Activated naive CD4-positive, alpha-beta T cell treated with anti-CD3 and anti-CD28 coated beads, Interleukin-2, amount 50 U/mL, for 16 hours (primary cell): ENCODE data around the gene IDE.
"Not testable (repeated sequence)": the region's sequence is repeated elsewhere in the genome, so short reads cannot be mapped to it uniquely, and the experiment has no call there.

ENCODE experiments used
- DNase-seq: peaks from one replicate; pipeline ENCODE4 v3.0.0-alpha.2; 2020

Gene IDE

DNA sequence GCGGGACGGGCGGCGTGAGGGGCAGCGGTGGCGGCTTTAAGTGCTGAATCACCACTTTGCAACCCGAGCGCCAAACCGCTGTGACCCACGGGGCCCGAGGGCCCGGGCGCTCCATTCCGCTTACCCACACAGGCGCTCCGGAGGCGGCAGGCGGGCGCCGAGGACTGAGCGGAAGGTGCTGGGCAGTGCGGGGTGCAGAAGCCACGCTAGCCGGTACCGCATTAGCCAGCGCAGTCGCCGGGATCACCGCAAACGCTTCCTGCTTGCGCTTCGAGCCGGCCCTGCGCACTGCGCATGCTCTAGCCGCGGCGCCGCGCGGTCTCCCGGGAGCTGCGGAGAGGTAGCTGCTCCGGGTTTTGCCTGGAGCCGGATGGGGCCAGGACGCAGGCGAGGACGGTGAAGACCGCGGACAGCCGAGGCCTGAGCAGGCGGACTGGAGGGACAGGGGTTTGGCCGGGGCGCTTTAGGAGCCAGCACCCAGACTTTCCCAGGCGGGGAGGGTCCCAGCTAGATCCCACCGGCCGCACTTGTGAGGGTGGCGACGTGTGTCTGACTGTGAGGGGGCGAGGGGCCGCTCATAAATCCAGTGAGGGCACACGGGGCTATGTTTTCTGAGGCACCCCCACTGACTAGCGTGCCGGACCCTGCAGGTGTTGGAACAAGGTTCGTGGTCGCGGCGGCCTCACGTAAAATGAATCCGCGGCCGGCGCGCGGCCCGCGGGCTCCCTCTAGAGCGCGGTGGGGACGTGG is at the start of gene IDE:
TSS of gene IDE (minus strand) at position 296 of the 750 bp plus-strand sequence. CDS start at position 222, 74 bp downstream.
- DNase-seq: peak; percentile 84

DNA sequence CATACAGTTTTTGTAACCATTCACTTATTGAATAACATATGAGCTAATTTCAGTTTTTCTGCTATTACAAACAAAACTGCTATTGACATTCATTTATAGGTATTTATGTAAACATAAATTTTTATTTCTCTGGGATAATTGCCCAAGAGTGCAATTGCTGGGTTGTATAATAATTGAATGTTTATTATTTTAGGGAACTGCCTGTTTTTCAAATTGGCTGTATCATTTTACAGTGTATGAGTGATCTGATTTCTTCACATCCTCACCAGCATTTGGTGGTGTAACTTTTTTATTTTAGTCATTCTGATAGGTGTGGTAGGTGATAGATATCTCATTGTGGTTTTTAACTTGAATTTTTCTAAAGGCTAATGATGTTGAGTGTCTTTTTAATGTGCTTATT is 45.5 kb upstream of the IDE start:
- no peak for DNase-seq

DNA sequence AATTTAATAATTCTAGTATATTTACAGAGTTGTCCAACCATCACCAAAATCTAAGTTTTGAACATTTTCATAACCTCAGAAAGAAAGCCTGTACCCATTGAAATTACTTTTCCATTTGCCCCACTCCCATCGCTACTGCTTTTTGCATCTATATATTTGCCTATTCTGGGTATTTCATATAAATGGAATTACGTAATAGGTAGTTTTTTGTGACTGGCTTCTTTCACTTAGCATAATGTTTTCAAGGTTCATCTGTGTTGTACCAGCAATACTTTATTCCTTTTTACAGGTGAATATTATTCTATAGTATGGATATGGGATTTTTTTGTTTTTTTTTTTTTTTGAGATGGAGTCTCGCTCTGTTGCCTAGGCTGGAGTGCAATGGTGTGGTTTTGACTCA is 41.6 kb upstream of the IDE start:
- DNase-seq: no peak

DNA sequence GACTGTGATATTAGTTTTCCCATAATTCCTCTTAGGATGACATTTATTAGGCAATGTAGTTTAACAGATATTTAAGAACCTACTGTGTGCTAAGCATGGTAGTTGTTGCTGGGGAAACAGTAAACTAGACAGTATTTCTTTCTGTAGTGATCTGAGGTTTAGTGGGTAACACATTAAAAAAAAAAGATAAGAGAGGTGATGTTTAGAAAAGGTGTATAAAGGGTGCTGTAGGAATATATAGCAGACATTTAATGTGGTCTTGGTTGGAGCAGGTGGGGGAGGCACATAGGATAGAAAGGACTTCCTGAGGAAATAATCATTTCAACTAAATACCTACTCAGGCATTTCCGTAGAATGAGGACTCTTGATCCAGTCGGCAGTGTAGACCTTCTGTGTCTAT is 30.9 kb upstream of the IDE start:
- DNase-seq: no peak

- no peak for DNase-seq
Measured at GRCh38 chr10:92598321-92598720, 24.4 kb upstream of the IDE start.

GRCh38 chr10:92595505-92595904 is 21.6 kb upstream of the IDE start:
- no peak for DNase-seq

- no peak for DNase-seq
Measured at GRCh38 chr10:92593619-92594588, 20.0 kb upstream of the IDE start.

DNA sequence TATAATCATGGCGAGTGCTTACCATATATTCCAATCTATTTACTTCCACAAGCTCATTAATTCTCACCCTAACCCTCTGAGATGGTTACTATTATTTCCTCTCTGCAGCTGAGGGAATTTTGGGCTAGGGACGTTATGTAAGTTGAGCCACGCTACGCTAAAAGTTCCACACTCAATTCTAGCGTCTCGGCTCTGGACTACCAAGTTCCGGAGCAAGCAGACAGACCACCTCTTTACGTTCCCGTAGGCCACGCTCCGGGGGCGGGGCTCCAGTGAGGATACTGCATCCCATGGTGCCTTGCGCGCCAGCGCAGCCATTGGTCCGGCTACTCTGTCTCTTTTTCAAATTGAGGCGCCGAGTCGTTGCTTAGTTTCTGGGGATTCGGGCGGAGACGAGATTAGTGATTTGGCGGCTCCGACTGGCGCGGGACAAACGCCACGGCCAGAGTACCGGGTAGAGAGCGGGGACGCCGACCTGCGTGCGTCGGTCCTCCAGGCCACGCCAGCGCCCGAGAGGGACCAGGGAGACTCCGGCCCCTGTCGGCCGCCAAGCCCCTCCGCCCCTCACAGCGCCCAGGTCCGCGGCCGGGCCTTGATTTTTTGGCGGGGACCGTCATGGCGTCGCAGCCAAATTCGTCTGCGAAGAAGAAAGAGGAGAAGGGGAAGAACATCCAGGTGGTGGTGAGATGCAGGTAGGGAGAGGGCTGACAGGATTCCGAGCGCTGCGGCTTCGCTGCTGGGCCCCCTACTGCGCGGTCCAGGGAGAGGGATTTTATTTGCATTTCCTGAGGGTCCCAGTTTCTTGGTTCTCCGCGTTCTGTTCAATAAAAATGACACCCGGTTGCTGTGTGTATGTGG is 19.1 kb upstream of the IDE start, which contains the start of gene KIF11:
TSS of gene KIF11 (plus strand) at position 370 of the 858 bp plus-strand sequence. CDS start at position 616, 246 bp downstream.
- DNase-seq: peak; percentile 97

DNA sequence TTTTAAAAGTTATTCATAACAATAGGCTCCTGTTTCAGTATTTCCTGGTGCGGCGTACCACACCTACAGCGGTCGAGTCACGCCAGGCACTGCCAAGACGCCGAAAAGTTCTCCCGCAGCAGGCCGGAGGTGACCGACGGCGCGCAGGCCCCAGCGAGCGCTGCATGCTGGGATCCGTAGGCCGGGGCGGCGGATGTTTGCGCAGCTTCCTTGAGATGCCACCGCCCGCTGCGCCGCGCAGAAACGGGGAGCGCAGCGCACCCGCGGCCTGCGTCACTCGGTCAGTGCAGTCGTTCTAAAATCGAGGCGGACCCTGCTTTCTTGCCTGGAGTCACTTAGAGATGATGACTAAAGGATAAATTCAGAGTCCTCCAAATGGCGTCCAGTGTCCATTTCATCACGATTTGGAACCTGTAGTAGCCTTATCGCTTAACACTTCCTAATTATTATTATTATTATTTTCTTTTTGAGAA is 17.7 kb upstream of the IDE start:
- DNase-seq: peak; percentile 88

GRCh38 chr10:92590623-92591549 is 17.0 kb upstream of the IDE start:
- no peak for DNase-seq

GRCh38 chr10:92582347-92582746 is 8.5 kb upstream of the IDE start:
- DNase-seq: not testable (repeated sequence)

DNA sequence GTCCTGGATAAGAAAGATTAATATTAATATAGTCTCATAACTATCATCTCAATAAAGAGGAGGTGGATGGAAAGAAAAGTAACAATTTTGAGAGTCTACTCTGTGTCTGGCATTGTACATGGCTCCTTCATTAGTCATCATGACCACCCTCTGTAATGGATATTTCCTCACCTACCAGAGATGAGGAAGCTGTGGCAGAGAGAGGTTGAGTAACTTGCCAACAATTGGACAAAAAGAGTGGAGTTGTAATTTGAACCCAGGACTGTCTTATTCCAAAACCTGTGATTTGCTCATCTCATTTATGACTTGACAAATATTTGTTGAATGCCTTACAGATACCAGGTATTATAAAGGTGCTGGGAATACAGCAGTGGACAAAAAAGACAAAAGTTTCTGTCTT is 2.1 kb upstream of the IDE start:
- DNase-seq: no peak

DNA sequence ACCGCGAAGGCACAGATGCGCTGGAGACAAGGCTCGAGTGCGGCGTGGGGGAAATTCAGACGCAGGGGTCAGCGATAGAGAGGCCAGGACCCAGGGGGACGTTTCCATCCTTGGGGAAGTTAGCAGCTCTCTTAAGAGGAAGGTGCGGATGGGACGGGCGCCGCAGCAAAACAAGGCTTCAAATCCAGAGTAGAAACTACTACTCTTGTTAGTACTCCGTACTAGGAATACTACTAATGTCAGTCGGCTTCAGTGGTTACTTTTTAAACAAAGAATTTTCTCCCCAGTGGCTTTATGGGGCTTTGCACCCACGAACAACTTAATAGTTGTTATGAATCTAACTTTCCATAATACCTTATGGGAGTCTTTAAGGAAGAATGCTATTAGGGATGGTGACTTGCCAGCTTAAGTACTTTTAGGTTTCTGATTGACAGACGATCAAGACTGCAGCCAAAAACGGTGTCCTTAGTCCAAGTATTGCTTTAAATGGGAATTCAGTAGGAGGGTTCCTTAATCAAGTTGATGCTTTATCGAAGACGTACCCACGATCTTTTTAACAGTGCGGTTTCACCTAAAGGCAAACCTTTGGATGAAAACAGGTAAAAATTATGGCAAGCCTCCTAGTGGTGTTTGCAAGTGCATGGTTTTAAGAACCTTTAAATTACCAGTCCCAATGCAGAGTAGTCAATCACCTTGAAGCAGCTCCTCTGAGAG is 812 bp upstream of the IDE start:
- DNase-seq: no peak

DNA sequence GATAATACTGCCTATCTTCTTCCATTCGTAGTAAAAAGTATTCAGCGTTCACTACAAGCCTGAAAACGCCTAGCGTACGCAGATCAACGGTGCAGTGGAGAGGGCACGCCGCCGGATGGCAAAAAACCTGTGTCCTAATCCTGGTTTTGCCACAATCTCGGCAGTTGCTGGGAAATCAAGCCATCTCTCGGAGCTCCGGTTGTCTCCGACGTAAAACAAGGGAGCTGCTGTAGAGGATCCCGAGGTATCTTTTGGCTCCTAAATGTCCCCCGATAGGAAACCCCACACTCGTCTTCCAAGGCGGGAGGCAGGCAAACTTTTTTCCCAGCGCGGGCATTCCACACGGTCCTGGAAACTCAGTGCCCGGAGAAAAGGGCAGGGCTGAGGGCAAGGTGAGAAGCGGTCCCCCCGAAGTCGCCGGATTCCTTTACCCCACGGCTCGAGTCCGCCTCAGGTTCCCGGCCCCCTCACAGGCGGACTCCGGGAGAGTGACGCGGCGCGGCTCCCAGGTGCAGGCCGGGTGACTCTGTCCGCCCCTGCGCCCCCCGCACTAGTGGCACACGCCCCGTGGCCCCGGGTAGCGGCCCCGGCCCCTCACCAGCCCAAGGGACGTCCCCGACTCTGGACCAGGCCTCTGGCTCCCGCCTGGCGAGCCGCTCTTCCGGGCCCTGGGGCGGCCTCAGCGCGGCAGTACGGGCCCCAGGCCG is 649 bp downstream of the IDE start:
- DNase-seq: peak; percentile 51

DNA sequence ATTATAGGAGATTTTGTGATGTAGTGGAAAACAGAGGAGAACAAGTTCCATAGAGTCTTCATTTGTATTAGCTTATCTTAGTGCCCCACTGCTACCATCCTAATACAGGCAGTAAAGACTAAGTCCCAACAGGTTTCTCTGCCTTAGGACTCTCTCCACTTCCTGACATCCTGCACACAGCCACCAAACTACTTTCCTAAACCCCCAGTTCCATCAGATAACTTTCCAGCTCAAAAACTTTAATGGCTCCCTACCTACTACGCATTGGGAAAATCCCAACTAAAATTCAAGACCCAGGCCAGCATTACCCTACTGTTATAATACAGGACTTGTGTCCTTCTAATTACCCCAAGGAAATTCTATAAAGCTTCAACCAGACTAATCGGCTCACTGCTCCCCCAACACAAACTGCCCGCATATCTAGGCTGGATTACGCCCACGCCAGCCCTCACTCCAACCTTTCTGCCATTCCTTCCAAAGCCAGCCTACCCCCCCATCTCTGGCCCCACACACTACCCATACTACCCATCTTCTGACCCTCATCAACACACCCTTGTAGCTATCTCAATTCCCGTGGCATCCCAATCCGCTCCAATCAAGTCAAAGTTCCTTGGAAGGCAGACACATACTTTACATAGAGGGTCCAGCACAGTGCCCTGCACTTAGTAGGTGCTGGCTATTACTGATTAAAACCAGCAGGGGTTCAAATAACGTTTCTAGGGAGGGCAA is 1.4 kb downstream of the IDE start:
- no peak for DNase-seq

GRCh38 chr10:92571649-92572048 is 2.2 kb downstream of the IDE start:
- DNase-seq: no peak

GRCh38 chr10:92569663-92570062 is 4.2 kb downstream of the IDE start:
- DNase-seq: not testable (repeated sequence)

GRCh38 chr10:92569071-92569470 is 4.8 kb downstream of the IDE start:
- DNase-seq: no peak

DNA sequence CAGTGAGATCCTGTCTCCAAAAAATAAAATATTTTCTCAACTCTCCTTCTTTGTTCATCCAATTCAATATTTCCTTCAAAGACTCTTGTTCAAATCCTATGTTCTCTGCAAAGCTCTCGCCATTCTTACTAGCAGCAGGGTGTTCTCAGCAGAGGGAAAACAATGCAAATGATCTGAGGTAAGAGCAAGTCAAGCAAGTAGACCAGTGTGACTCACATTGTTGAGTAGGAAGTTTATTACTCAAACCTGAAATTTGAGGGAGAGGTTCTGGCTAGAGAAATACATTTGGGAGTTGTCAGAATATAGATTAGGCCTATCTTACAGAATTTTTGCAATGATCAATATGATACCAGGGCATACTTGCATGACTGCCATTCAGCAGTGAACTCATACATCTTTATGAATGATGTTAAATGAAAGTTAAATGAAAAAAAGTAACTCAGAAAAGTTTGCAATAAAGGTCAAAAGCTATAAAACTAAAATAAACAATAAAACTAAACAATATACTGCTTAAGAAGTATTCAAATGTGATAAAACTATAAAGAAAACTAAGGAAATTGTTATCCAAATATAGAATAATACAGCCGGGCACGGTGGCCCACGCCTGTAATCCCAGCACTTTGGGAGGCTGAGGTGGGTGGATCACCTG is 5.8 kb downstream of the IDE start:
- DNase-seq: no peak
